ENCODE measurements around the gene TMEM9B. TPM values are rescaled to one million over a fixed set of nuclear protein-coding genes. Genes with fewer than 3 reads are reported as not detected.
A peak's percentile ranks its signal among the peaks of the same experiment; 100 is the strongest.
"Not testable (repeated sequence)": the region's sequence is repeated elsewhere in the genome, so short reads cannot be mapped to it uniquely, and the experiment has no call there.

TMEM9B gene
- total RNA-seq, 1 experiment from 2014 or later, result 46.2 TPM

GRCh38 chr11:8973121-8973520 is 8.9 kb upstream of the TMEM9B start:
- DNase-seq (ENCODE audit: low read depth), result no peak

DNA sequence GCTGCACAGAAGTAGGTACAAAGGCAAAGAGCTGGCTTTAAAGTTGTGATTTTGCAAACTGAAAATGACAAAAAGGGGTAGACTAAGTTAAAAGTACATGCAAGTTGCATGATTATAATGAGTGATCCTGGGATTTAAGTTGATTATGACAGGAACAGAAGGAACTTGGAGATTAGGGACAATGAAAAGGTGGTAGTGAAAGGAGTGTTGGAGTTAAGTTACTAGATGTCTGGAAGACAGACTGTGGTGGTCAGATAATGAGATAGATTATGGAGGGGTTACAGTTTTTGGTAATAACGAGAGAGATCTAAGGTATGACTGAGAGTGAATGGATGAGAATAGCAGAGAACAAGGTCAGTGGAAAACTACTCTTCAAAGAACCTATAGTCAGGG is 7.7 kb upstream of the TMEM9B start:
- DNase-seq (ENCODE audit: low read depth), result no peak

GRCh38 chr11:8971196-8971923 is 7.1 kb upstream of the TMEM9B start:
- no peak for DNase-seq (ENCODE audit: low read depth)

GRCh38 chr11:8967184-8967583 is 2.9 kb upstream of the TMEM9B start:
- DNase-seq (ENCODE audit: low read depth), result no peak

GRCh38 chr11:8963569-8964323 is 496 bp downstream of the TMEM9B start:
- DNase-seq (ENCODE audit: low read depth), result no peak

DNA sequence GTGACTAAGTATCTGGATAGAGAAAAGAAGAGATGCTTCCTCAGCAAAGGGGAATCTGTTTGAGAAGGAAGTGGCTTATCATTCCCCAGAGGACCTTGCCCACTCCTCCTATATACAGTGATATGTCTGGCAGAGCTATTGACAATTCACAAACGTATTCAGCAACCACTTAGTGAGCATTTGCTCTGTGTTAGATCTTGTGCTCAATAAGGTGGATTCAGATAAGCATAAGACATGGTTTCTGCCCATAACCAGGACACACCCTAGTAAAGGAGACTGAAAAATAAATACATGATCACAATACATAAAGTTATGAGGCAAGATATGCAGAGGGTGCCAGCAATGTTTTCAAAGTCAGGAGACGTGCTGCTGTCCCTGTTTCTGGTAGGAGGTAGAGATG is 1.4 kb downstream of the TMEM9B start:
- DNase-seq (ENCODE audit: low read depth), result no peak

GRCh38 chr11:8961401-8961800 is 2.8 kb downstream of the TMEM9B start:
- DNase-seq (ENCODE audit: low read depth), result no peak

- peak; percentile 82 for DNase-seq (ENCODE audit: low read depth)
Observed at GRCh38 chr11:8959546-8960166, 4.6 kb downstream of the TMEM9B start.

GRCh38 chr11:8956860-8957259 is 7.4 kb downstream of the TMEM9B start:
- no peak for DNase-seq (ENCODE audit: low read depth)

GRCh38 chr11:8948886-8949285 is 15.4 kb downstream of the TMEM9B start:
- DNase-seq (ENCODE audit: low read depth), result no peak

DNA sequence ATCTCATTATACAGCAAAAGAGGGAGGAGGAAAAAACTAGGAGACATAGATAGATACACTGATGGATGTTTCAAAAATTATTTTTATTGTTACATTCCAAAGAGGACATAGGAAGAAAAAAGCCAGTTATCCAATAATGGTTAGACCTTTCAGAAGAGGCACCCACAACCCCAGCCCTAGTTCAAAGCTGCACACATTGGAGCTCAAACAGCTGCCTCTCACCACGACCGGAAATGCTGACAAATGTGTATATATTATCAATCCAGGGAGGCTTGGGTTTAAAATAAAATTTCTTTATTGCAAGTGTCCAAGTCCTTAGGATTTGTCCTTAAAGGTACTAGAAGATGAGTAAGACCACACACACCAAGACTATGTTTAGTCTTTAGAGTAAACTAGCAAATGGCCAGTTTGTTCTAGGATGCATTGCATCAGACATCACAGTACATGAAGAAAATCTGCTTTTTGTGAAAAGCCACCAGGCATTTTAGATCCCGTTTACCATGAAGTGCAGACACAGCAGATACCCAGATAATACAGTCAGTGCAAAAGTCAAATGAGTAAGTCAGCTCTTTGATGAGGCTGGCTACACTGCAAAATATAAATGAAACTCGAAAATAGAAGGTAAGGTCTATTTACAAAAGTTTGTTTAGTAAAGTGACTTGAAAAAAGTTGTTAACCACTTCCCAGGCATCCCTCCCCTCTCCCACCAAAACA is 16.9 kb downstream of the TMEM9B start:
- no peak for DNase-seq (ENCODE audit: low read depth)

- DNase-seq (ENCODE audit: low read depth), result no peak
Observed at GRCh38 chr11:8942518-8943066, 21.6 kb downstream of the TMEM9B start, which contains the start of gene ASCL3. Gene ASCL3 (minus strand): TSS chr11:8943016. CDS start chr11:8938161, 4,855 bp downstream.

DNA sequence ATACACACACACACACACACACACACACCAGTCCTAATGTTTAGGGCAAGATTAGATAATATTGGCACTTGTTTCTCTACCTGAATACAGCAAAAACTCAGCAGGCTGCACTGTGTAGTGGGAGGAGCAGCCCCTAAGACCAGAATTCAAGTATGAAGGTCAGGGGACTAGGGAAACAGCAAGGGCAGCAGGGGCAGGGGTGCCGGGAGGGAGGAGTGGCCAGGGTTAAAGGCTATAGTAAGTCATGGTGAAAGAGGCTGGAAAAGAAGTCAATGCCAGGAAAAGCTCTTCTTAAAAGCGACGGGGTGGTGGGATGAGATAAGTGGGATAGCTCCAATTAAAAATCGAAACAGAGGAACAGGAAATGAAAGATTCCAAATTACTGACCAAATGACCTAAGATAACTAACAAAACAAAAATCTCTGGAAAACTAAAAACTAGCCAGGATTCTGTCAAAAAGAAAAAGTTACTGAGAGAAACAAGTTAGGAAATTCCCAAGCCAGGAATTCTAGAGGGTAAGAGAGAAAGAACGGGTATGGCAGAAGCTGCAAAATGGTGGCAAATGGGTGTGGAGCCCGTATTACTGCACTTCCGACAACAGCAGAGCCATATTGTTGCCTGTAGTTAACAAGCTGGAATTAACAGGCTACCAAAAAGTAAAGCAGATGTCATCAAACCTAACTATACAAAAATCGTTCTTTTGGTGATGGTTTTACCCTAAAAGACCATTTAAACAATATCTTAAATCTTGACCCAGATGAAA is 22.7 kb downstream of the TMEM9B start:
- no peak for DNase-seq (ENCODE audit: low read depth)

GRCh38 chr11:8937659-8938058 is 26.6 kb downstream of the TMEM9B start:
- DNase-seq (ENCODE audit: low read depth), result no peak

DNA sequence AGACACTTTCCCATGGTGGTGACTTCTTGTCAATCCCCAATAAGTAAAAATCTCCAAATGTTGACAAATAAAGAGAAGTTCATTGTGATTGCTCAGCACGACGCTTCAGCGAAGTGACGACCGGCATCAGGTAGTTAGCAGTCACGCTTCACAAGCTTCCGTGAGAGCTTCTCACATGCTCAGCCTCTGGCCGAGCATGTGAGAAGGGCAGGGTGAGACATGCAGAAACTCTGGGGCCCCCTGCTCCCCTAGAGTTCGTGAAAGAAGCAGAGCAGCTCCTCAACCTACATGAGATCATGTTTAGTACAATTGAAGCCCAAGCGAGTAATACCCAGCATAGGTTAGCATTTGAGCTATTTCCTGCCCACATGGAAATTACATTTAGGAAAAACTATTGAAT is 27.1 kb downstream of the TMEM9B start:
- no peak for DNase-seq (ENCODE audit: low read depth)

- not testable (repeated sequence) for DNase-seq (ENCODE audit: low read depth)
Observed at GRCh38 chr11:8935789-8936188, 28.5 kb downstream of the TMEM9B start.

GRCh38 chr11:8934742-8935488 is 29.3 kb downstream of the TMEM9B start:
- peak; percentile 62 for DNase-seq (ENCODE audit: low read depth)

- DNase-seq (ENCODE audit: low read depth), result no peak
Observed at GRCh38 chr11:8933931-8934330, 30.3 kb downstream of the TMEM9B start.

DNA sequence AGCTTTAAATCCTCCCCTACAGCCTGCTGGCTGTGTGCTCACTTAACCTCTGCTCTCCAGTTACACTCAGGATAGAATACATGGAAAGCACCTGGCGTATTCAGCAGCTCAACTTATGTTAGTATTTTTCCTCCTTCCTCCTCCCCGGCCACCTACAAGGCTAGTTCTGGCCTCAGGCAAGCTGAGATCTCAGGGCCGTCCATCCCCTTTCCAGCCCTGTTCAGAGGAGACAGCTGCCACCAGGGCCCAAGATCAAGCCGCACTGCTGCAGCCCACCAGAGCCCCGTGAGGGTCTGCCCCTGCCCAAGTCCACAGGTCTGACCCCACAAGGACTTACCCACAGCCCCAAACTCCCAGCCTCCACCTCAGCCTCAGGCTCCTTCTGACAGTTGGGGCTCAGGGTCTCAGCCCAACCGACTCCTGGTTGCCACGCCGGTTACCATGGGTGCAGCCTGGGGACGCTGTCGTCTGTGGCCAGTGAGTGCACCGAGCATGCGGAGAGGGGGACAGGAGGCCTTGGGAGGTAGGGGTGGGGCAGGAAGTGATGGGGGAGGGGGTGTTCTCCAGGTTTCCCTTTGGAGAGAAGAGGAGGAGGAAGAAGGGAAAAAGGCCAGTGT is 31.6 kb downstream of the TMEM9B start, which contains the start of gene C11orf16:
C11orf16 (minus strand) TSS at position 384 of the 617 bp plus-strand sequence. CDS start 639 bp downstream, outside the sequence.
- DNase-seq (ENCODE audit: low read depth), result no peak
